GM19467 (cell line): ENCODE measurements around the gene DDX27.

ENCODE experiments used
- ATAC-seq: cut with Tn5 transposase; IDR thresholded peaks from one replicate; pipeline ENCODE4 v1.9.1; 2021; ENCODE audit warnings: mild to moderate bottlenecking, moderate library complexity; ENCODE audit not compliant: unreplicated experiment

The DDX27 gene

DNA sequence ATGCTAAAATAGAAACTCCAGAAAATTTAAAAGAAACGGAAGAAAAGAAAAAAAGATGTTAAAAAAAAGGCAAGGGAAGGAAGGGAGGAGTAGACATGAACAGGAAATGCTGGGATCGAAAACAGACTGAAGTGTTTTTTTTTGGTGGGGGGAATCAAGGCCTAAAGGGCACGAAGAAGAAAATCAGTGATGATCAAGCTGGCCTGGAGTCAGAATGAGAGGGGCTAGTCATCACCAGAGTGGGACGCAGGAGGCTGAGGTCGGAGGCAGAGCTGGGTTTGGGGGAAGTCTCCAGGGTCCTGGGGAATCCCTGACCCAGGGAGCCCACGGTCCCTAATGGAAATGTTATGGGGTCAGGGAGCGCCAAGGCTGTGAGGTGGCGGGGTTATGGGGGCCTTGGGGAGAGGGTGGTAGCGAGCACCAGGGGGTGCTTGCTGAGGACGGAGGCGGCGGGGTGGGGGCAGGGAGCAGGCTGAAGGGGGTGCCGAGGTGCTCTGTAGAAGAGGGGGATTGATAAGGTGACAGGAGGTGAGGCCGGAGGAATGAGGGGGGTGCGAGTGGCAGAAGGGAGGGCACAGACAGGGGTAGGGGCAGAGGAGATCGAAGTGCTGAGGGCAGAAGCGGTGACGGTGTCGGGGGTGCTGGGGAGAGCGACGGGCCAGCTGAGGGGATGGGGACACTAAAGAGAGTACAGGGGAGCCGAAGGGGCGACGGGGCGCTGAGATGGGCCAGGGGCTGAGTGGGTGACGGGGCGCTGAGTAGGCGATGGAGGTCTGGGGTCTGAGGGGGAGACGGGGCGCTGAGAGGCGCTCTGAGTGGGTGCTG, 58.0 kb downstream of the DDX27 start:
- ATAC-seq: no peak

DNA sequence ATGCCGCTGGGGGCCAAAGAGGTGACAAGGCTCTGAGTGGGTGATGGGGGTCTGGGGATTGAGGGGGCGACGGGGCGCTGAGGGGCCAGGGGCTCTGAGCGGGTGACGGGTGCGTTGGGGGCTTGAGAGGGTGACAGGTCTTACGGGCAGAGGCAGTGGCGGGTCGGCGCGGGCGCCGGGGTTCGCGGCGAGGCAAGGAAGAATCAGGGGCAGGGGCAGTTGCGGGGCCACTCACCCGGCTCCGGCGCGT, 58.5 kb downstream of the DDX27 start:
- no peak for ATAC-seq

DNA sequence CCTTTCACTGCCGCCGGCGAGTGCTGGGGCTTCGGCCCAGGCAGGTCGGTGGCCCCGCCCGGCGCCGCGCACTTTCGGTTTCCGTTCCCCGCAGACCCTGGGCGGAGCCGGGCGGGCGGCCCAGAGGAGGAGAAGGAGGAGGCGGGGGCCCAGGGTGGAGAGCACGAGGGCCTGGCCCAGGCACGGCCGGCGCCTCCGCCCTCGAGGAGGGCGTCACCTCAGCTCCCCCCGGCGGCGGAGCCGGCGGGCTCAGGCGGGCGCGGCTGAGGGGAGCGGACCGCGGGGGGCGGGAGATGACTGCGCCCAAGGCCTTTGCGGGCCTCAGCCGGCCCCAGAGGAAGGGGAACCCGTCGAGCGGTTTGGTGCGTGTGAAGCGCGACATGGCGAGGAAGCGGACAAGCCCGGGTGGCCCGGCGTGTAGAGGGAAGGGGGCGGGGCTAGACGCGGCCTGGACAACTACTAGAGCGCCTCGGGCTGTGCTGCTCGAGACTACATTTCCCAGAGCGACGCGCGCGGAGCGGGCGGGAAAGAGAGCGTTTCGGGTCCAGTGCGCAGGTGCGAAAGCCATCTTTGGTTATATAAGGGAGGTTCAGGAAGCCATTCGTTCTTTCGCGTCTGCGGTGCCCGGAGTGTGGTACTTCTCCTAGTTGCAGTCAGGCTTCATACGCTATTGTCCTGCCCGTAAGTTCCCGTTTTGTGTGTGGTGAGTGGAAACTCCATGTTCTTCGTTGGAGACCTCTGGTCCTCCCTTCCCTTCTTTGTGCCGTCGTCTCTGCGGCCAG, 59.0 kb downstream of the DDX27 start, which contains the start of gene ZNFX1:
ZNFX1 (minus strand) TSS at position 22 of the 782 bp plus-strand sequence. CDS start 2,218 bp downstream, outside the sequence.
- peak; percentile 75 for ATAC-seq

DNA sequence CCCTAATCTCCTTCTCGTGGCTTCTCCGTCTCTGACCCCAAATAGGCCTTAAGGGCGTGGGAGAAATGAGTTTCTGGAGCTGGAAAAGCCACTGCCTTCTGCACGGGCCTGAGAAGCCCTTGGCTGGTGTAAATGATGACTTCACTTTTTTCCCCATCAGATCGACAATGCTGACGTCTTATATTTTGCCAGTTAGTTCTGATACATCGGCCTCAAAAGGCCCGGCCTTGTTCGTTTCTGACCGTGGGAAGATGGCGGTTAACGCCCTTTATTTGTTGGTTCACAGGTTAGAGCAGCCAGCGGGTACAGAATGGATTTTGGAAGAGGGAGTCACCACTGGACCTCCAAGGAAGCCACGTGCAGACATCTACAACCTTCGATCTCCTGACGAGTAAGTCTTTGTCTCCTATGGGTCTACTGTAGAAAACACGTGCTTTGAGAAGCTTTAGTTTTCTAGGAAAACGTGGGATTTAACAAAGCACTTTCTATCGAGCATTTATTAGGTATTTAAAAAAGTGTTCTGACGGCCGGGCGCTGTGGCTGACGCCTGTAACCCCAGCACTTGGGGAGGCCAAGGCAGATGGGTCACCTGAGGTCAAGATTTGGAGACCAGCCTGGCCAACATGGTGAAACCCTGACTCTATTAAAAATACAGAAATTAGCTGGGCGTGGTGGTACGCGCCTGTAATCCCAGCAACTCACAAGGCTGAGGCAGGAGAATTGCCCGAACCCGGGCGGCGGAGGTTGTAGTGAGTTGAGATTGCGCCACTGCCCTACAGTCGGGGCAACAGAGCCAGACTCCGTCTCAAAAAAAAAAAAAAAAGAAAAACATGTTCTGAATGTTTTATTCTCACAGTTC, 59.8 kb downstream of the DDX27 start:
- no peak for ATAC-seq

DNA sequence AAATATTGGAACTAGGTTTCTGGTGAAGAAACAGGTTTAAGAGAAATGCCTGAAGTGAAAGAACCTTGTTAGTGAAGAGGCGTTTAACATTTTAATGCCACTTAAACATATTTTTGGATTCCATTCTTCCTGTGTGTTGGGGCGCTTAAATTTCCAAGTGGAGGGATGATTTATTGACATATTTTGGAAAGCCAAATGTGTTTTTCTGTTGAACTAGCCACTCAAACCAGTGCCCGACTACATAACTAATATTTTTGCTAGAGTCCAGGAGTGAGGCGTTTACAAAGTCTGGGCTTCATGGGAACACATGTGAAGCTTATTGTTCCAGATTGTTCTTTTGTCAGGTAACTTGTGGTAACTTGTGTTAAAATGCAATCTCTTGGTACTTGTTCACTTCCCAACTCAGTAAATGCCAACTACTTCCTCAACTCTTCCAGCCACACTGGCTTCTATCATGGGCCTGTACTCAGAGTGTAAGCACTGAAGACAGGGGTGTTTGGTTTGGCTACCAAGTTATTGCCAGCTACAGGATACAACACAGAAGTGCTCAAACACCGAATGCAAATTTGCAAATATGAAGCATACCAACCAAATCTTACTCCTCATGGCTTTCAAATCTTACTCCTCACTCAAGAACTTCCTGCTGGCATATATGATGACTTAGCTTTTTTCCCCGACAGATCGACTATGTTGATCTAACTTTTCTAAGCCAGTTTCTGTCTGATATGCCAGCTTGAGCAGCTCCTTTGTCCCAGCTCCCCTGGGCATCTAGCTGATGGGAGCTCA, 60.7 kb downstream of the DDX27 start:
- ATAC-seq: no peak

DNA sequence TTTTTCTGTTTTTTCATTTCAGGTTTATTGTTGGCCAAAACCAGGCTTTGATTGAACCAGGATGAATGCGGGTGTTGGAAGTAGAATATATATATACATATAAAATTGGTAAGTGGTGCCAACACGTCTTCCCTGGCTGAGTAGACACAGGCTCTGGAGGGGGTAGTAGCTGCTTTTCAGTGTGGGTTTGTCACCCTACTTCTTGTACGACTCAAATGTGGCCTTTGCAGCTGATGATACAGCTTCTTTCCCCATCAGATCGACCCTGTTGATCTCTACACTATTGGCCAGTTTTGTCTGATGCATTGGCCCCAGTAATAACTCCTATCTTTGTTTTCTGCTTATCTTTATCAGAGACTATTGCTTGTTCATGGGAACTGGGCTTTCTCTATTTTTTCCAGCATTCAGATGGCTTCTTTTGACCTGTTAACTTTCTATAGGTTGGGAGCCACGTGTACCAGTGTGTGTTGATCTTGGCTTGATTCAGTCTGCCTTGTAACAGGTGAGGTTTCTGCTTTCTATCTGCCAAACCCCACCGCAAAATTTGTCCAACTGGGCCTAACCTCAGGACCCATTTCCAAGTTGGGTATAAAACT, 61.3 kb downstream of the DDX27 start:
- no peak for ATAC-seq

DNA sequence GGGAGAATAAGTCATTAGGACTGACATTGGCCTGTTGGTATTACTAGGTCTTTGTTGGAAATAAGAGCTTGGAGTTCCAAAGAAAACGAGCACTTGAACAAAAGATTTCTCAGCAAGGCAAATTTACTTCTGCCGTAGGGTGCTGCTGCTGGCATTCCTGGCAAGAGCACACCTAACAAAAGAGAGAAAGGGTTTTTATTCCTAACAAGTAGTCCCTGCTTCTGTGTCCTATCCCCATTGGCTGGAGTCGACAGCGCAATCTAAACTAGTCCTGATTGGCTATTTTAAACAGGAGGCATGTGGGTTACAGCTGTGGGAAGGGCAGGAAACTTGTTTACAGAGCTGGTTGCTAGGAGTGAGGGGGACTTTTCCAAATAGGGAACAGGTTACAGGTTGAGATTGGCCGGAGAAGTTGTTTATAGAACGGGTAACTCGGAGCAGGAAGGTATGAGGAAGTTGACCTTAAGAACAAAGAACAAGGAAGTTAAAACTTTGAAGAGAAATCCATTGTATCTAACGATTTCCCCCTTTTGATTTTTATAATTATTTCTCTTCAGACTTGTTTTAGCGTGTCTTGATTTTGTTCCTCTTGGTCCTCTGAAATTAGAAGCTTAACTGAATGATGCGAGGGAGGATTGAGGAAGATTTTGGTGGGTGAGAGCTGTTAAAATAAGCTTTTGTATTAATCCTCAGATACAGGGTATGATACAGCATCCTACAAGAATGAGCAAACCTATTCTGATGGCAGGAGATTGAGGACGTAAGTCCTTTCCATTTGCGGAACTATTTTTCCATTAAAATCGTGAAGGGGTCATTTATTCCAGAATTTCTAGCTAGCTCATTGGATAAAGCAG, 62.1 kb downstream of the DDX27 start:
- no peak for ATAC-seq

DNA sequence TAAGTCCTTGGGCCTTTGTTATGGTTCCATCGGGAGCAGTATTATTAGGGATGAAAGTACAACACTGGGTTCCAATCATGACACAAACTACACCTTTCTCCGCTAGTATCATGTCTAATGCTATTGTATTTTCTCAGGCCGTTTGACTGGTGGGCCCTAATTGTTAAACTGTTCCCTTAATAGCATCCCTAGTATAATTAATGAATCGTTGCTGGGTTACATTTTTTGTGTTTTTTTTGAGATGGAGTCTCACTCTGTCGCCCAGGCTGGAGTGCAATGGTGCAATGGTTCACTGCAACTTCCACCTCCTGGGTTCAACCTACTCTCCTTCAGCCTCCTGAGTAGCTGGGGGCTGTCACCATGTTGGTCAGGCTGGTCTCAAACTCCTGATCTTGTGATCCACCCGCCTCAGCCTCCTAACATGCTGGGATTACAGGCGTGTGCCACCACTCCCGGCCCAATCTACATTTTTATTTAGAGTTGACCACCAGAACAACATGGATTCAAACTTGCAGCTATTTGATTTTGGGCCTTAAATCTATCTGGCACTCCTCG, 62.8 kb downstream of the DDX27 start:
- no peak for ATAC-seq

DNA sequence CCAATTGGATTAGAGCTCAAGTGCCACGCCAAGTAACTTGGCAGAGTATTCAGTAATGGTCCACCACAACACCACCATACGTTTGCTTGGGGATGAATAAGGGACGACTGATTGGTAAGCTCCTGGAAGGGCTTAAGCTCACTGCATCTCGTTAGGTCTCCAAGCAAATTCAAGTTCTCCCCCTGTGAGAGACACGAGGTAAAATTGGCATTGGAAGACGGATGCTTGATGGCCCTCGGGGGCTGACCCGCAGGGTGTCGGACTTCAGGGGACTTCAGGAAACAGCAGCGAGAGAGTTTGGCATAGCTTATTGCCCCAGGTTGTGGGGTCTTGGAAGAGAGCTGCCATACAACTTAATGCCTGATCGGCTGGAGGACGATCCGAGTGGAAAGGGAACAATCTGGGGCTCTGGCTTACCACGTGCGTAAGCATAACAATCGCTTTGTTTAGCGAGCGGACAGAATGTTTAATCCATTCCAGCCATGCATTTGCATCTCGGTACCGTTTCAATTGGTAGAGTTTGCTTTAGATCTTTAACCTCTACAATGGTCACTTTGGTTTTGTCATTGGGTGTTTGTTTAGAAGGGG, 63.5 kb downstream of the DDX27 start:
- ATAC-seq: no peak

DNA sequence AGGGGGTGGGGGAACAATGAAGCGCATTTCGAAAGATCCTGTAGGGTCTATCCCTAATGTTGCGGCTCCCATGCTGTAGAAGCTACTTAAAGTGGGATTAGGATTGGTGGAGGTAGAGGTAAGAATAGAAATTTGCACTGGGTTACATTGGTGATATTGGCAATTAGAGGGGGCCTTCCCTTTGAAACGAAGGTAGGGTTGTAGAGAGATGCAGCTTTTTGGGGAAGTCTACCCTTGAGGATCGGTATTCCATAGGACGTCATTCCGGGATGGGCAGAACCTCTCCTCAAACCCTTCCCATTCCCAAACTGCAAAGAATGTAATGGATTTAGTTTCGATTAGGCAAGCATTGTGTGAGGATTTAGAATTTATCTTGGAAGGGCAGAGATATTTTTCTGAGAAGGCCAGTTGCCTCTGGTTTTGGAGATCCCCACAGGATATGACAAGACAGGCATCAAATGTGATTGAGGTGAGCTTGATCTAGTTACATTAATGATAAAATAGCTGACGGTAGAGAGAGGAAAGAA, 64.0 kb downstream of the DDX27 start:
- no peak for ATAC-seq

DNA sequence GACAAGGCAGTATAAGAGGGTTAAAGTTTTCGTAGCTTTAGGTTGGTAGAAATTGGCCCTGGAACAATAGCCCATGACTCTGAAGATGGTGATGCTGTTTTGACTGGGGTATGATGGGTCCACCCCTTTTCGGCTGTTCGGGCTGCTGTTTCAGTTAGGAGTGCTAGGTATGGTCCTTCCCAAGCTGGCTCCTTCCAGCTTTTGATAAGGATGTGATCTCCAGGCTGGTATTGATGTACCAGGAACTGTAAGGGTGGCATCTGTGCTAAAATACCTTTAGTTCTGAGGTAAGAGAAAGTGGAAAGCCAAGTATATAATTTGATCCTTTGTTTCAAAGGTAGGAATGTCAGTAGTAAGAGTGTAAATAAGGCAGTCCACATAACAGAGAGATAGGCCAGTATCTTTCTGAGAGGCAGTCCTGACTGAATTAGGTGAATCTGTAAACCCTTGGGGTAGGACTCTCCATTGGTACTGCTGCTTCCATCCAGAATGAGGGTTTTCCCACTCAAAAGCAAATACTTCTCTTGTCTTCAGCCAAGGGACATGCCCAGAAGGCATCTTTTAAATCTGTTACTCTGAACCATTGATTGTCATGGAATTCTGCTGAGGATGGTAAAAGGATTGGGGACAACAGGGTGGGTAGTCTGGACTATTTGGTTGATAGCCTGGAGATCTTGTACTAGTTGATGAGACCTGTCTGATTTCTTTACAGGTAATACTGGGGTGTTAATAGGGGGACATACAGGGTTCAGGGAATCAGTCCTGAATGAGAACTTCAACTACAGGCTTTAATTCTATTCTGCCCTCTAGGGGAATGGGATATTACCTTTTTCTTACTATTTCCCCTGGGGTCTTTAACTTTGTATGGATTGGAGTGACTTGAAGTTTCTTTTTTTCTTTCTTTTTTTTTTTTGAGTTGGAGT, 64.7 kb downstream of the DDX27 start:
- ATAC-seq: no peak

DNA sequence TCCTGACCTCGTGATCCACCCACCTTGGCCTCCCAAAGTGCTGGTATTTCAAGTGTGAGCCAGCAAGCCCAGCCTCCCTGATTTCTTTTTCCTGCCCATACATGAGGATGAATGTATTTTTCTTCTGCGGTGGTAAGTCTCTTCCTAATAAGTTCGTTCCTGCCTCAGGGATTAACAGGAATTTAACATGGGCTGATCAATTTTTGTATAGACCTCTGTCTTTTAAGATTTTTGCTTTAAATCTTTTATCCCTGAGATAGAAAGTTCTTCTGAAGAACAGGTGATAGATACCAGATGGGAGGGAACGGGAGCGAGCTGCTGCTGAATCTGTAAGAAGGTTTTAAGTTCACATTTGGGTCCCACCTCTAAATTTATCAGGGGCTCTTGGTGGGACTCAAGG, 65.6 kb downstream of the DDX27 start:
- no peak for ATAC-seq

DNA sequence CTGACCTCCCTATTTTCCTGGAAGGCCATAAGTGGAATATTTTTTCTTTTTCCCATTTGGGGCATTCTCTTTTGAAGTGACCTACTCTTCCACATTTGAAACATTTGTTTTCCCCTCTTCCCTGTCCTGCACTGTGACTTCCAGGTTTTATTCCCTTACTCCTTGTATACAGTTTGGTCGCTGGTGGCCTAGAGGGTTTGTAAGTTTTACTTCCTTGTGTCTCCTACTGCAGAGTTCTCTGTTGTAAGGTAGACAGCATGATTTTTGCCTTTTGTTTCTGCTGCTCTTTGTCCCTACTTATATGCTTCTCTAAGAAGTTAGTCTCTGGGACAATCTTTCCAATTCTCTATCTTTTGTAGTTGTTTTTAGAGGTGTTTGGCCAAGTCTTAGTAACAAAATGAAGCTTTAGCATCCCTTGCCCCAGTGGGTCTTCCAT, 66.0 kb downstream of the DDX27 start:
- ATAC-seq: no peak

DNA sequence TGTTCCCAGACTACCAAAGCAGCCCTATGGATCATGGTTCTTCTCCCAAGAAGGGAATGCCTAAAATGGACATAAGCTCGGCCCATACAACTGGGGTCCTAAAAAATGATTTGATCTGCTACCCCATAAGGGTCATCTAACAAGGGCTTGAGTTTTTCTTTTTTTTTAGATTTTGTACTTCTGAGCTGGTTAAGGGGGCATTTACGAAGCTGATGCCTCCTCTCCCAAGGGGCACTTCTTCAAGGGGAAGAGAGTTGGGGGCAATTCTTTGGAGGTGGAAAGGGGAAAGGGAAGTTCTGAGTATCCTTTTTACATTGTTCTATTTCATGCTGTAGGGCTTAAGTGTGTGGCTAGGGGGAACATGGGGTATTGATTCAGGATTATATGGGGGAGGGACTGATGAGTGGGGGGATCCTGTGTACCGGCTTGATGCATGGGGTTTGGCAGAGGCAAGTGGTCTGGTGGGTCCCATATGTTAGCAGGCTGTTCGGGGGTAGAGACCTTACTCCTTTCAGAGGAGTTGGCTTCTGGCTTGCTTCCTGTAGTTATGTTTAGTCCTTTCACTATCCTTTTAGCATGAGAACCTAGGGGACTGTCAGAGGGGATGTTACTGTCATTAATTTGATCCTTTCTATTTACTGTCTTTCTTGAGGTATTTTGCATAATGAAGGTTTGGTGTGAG, 66.7 kb downstream of the DDX27 start:
- ATAC-seq: no peak

DNA sequence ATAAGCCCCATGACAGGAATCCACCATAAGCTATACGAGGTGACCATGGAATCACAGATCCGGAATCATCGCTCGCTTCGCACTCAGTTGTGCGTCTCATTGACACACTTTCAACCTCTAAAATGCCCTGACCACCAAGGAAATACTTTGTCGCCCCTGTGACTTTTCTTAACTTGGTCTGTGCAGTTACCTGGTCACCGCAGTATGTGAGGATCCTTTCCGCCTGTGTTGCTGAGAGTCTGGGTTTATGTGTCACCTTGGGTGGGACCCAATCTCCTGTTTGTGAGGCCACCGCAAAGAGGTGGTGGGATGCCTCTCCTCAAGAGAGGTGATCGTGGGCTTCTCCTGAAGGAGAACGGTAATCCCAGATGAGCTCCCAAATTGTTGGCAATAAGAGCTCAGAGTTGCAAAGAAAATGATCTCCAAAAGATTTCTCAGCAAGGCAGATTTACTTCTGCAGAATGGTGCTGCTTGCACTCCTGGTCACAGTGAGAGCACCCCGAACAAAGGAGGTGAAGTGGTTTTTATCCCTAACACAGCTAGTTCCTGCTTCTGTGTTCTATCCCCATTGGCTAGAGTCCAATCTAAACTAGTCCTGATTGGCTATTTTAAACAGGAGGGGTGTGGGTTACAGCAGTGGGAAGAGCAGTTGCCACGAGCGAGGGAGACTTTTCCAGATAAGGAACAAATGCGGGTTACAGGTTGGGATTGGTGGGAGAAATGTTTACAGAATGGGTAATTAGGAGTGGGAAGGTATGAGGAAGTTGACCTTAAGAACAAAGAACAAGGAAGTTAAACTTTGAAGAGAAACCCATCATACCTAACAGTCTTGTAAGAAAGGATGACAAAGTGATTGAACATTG, 67.7 kb downstream of the DDX27 start:
- no peak for ATAC-seq
